GM10847 (cell line): ENCODE results near the gene UGT1A9.

Experiments used
- POLR2A ChIP-seq: IDR thresholded peaks from 2 replicates; pipeline ENCODE4 v1.6.1; 2011; ENCODE audit not compliant: insufficient read length; ENCODE audit errors: extremely low read depth

Gene UGT1A9

GRCh38 chr2:233699424-233700027 lies 27.8 kb downstream of the UGT1A9 start:
- no peak for TF ChIP-seq POLR2A

- TF ChIP-seq POLR2A, result no peak
Observed at GRCh38 chr2:233700028-233700635, 28.4 kb downstream of the UGT1A9 start.

- no peak for TF ChIP-seq POLR2A
Observed at GRCh38 chr2:233702238-233702637, 30.5 kb downstream of the UGT1A9 start.

- no peak for TF ChIP-seq POLR2A
Observed at GRCh38 chr2:233705911-233706506, 34.3 kb downstream of the UGT1A9 start.

GRCh38 chr2:233706720-233707119 lies 35.0 kb downstream of the UGT1A9 start:
- no peak for TF ChIP-seq POLR2A

GRCh38 chr2:233707940-233708644 lies 36.4 kb downstream of the UGT1A9 start:
- TF ChIP-seq POLR2A, result no peak

GRCh38 chr2:233708942-233709341 lies 37.2 kb downstream of the UGT1A9 start:
- TF ChIP-seq POLR2A, result no peak

GRCh38 chr2:233711312-233712008 lies 39.8 kb downstream of the UGT1A9 start:
- no peak for TF ChIP-seq POLR2A

- TF ChIP-seq POLR2A, result no peak
Observed at GRCh38 chr2:233712611-233713261, 41.0 kb downstream of the UGT1A9 start, which contains the start of gene UGT1A5. Gene UGT1A5 (plus strand): TSS chr2:233712907. CDS start chr2:233712992, 85 bp downstream.

GRCh38 chr2:233713262-233713615 lies 41.5 kb downstream of the UGT1A9 start:
- no peak for TF ChIP-seq POLR2A

- no peak for TF ChIP-seq POLR2A
Observed at GRCh38 chr2:233714121-233714520, 42.4 kb downstream of the UGT1A9 start.

GRCh38 chr2:233718552-233718951 lies 46.9 kb downstream of the UGT1A9 start, which contains the start of gene UGT1A4:
Gene UGT1A4 (plus strand): TSS chr2:233718736. CDS start chr2:233718821, 85 bp downstream.
- no peak for TF ChIP-seq POLR2A

- no peak for TF ChIP-seq POLR2A
Observed at GRCh38 chr2:233728723-233729301, 57.1 kb downstream of the UGT1A9 start, which contains the start of gene UGT1A3. Gene UGT1A3 (plus strand): TSS chr2:233729042. CDS start chr2:233729127, 85 bp downstream.

- no peak for TF ChIP-seq POLR2A
Observed at GRCh38 chr2:233740870-233741269, 69.2 kb downstream of the UGT1A9 start.
